H54 (cell line): ENCODE measurements around the gene SFXN3.

ENCODE experiments used
- DNase-seq: peaks from one replicate; pipeline ENCODE4 v3.0.0; 2011; ENCODE audit warnings: low spot score, mixed read lengths; ENCODE audit not compliant: insufficient read length
- FAIRE-seq: peaks from 3 replicates; lab custom pipeline; 2011; peaks lifted over from hg19 to GRCh38; lab: Jason Lieb, UNC
- POLR2A ChIP-seq: IDR thresholded peaks from 2 replicates; pipeline ENCODE4 v1.6.1; 2011; ENCODE audit warnings: low read depth, mild to moderate bottlenecking, low read length

SFXN3 gene

GRCh38 chr10:101060036-101060950, 29.3 kb downstream of the SFXN3 start:
- TF ChIP-seq POLR2A = peak; percentile 16; the same call in 1 of the 2 replicates
- DNase-seq = peak; percentile 97
- FAIRE-seq = no peak

- DNase-seq (peak; percentile 97), FAIRE-seq (no peak)
- peak; percentile 57 for TF ChIP-seq POLR2A
Observed at GRCh38 chr10:101060951-101061623, 30.1 kb downstream of the SFXN3 start.

- FAIRE-seq (no peak), DNase-seq (no peak)
- no peak for TF ChIP-seq POLR2A
Observed at GRCh38 chr10:101061624-101062231, 30.7 kb downstream of the SFXN3 start, which contains the start of gene KAZALD1. KAZALD1 (plus strand) TSS chr10:101061989; CDS start chr10:101062593, 604 bp downstream.

GRCh38 chr10:101062232-101063049, 31.4 kb downstream of the SFXN3 start:
- TF ChIP-seq POLR2A = no peak
- DNase-seq (no peak), FAIRE-seq (no peak)

- TF ChIP-seq POLR2A = no peak
- no peak for FAIRE-seq
- no peak for DNase-seq
Observed at GRCh38 chr10:101063050-101063525, 32.1 kb downstream of the SFXN3 start.

- FAIRE-seq (no peak), DNase-seq (no peak)
- no peak for TF ChIP-seq POLR2A
Observed at GRCh38 chr10:101063548-101064414, 32.7 kb downstream of the SFXN3 start.

- DNase-seq (no peak), FAIRE-seq (no peak)
- no peak for TF ChIP-seq POLR2A
Observed at GRCh38 chr10:101064415-101065030, 33.5 kb downstream of the SFXN3 start.

GRCh38 chr10:101065481-101066145, 34.6 kb downstream of the SFXN3 start:
- TF ChIP-seq POLR2A = no peak
- FAIRE-seq = no peak
- DNase-seq = no peak

- peak; percentile 46 for TF ChIP-seq POLR2A
- DNase-seq (peak; percentile 89), FAIRE-seq (no peak)
Observed at GRCh38 chr10:101066146-101066895, 35.3 kb downstream of the SFXN3 start.

GRCh38 chr10:101066896-101067355, 35.9 kb downstream of the SFXN3 start:
- FAIRE-seq (no peak), DNase-seq (no peak)
- no peak for TF ChIP-seq POLR2A
